ENCODE measurements around the gene TRAF3IP3. TPM values are rescaled to one million over a fixed set of nuclear protein-coding genes. Genes with fewer than 3 reads are reported as not detected.

TRAF3IP3 gene
- polyA plus RNA-seq, 1 of the 3 experiments (the other 2 are of a cell fraction) = 0.31 TPM

DNA sequence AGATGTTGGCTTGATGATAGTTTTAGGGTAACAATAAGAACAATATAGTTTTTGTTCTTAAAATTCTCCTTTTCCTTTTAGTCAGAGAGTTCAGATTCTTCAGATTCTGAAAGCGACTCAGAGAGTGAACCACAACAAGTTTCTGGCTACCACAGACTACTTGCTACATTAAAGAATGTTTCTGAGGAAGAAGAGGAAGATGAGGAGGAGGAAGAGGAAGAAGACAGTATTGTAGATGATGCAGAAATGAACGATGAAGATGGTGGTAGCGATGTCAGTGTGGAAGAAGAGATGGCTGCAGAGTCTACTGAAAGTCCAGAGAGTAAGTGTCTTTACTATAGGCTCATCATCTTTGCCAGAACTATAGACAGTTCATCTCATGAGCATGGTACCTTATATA lies 74.9 kb downstream of the TRAF3IP3 start (continued):
- TF ChIP-seq YY1 (IDR thresholded peaks at IDR 0.05; ENCODE audit: low read depth) (no peak), FOSL2 (IDR thresholded peaks at IDR 0.05; ENCODE audit: borderline replicate concordance, low read depth) (no peak), RCOR1 (IDR thresholded peaks at IDR 0.05; ENCODE audit: low read length) (no peak), RXRA (IDR thresholded peaks at IDR 0.05; ENCODE audit: borderline replicate concordance, low read depth) (no peak), TEAD4 (IDR thresholded peaks at IDR 0.05; ENCODE audit: borderline replicate concordance, insufficient read depth) (no peak), NFIC (IDR thresholded peaks at IDR 0.05; ENCODE audit: borderline replicate concordance) (no peak), SMC3 (IDR thresholded peaks at IDR 0.05; ENCODE audit: low read depth, low read length) (no peak)

DNA sequence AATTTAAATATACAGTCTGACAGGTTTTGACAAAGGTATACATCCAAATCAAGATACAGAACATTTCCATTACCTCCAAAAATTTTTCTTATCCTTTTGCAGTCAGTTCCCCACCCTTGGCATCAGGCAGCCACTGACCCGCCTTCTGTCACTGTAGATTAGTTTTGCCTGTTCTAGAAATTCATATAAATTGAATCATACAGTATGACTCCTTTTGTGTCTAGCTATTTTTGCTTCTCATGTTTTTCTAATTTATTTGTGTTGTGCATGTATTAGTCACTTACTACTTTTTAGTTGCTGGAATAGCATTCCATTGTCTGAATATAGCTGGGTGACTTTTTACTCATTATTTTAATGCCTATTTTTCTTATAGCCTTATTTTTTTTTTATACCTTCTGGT lies 75.8 kb downstream of the TRAF3IP3 start:
- H3K9me2 ChIP-seq = no peaks in the 10 kb centered on the region
- H3K4me1 ChIP-seq (ENCODE audit: control insufficient read depth in 1 of 2, insufficient read depth in 2 of 2, low read depth in 1 of 2, low read length in 1 of 2) = peaks cover 2 to 52% of the 10 kb centered on the region in 2 experiments
- ChIA-PET POLR2A (no interaction called here), CTCF (interaction anchor here (4.3 kb wide), 1 partner anchor 29 kb away, joined by 14 read pairs; no protein-coding TSS in a partner anchor)
- H3F3A ChIP-seq (replicated peaks; ENCODE audit: insufficient read depth) = peaks cover 65% of the 10 kb centered on the region
- H3K27me3 ChIP-seq (ENCODE audit: insufficient read depth) = no peaks in the 10 kb centered on the region
- H3K4me3 ChIP-seq (ENCODE audit: low read depth in 2 of 2, low read length in 1 of 2) = no peak overlapping the region
- peak overlapping the region; percentile 49; the same call in 1 of the 2 replicates for H3K4me2 ChIP-seq
- peaks cover 64 to 65% of the 10 kb centered on the region in 2 experiments for H3K36me3 ChIP-seq (replicated peaks in 1 of 2; ENCODE audit: control insufficient read depth in 1 of 2, insufficient read depth in 2 of 2, low read length in 1 of 2)
- TF ChIP-seq EP300 (IDR thresholded peaks at IDR 0.05; ENCODE audit: borderline replicate concordance in 1 of 2, low read depth in 1 of 2, low read length in 1 of 2) (peak in 1 of 2 experiments; percentile 89; a peak in 1 of 4 replicates), NFIC (IDR thresholded peaks at IDR 0.05; ENCODE audit: borderline replicate concordance) (peak; percentile 78), TCF12 (IDR thresholded peaks at IDR 0.05) (peak; percentile 90), FOXM1 (IDR thresholded peaks at IDR 0.05; ENCODE audit: low read depth) (0 out of 2 replicates have a peak, but pooled peaks have one; percentile 44), SMC3 (IDR thresholded peaks at IDR 0.05; ENCODE audit: low read depth, low read length) (no peak), TEAD4 (IDR thresholded peaks at IDR 0.05; ENCODE audit: borderline replicate concordance, insufficient read depth) (peak; percentile 71), RXRA (IDR thresholded peaks at IDR 0.05; ENCODE audit: borderline replicate concordance, low read depth) (0 out of 2 replicates have a peak, but pooled peaks have one; percentile 23), FOSL2 (IDR thresholded peaks at IDR 0.05; ENCODE audit: borderline replicate concordance, low read depth) (peak; percentile 90; the same call in 1 of the 2 replicates), ELF1 (IDR thresholded peaks at IDR 0.05) (no peak), POLR2AphosphoS5 (IDR thresholded peaks at IDR 0.05; ENCODE audit: low read depth, low read length) (peak; percentile 47; the same call in 1 of the 2 replicates), JUND (IDR thresholded peaks at IDR 0.05) (peak; percentile 83), MEF2A (IDR thresholded peaks at IDR 0.05; ENCODE audit: borderline replicate concordance, low read depth) (peak; percentile 92), TAF1 (IDR thresholded peaks at IDR 0.05; ENCODE audit: borderline replicate concordance, low read depth, low read length) (no peak)
- TF ChIP-seq, protein P1, sequence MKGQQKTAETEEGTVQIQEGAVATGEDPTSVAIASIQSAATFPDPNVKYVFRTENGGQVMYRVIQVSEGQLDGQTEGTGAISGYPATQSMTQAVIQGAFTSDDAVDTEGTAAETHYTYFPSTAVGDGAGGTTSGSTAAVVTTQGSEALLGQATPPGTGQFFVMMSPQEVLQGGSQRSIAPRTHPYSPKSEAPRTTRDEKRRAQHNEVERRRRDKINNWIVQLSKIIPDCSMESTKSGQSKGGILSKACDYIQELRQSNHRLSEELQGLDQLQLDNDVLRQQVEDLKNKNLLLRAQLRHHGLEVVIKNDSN (IDR thresholded peaks at IDR 0.05; ENCODE audit: borderline replicate concordance, low read depth) = no peak
- TF ChIP-seq, protein P2, sequence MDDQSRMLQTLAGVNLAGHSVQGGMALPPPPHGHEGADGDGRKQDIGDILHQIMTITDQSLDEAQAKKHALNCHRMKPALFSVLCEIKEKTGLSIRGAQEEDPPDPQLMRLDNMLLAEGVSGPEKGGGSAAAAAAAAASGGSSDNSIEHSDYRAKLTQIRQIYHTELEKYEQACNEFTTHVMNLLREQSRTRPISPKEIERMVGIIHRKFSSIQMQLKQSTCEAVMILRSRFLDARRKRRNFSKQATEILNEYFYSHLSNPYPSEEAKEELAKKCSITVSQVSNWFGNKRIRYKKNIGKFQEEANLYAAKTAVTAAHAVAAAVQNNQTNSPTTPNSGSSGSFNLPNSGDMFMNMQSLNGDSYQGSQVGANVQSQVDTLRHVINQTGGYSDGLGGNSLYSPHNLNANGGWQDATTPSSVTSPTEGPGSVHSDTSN (IDR thresholded peaks at IDR 0.05) = peak; percentile 95
- TF ChIP-seq, protein P3, sequence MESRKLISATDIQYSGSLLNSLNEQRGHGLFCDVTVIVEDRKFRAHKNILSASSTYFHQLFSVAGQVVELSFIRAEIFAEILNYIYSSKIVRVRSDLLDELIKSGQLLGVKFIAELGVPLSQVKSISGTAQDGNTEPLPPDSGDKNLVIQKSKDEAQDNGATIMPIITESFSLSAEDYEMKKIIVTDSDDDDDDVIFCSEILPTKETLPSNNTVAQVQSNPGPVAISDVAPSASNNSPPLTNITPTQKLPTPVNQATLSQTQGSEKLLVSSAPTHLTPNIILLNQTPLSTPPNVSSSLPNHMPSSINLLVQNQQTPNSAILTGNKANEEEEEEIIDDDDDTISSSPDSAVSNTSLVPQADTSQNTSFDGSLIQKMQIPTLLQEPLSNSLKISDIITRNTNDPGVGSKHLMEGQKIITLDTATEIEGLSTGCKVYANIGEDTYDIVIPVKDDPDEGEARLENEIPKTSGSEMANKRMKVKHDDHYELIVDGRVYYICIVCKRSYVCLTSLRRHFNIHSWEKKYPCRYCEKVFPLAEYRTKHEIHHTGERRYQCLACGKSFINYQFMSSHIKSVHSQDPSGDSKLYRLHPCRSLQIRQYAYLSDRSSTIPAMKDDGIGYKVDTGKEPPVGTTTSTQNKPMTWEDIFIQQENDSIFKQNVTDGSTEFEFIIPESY (IDR thresholded peaks at IDR 0.05; ENCODE audit: borderline replicate concordance, low read depth) = peak; percentile 39; the same call in 1 of the 2 replicates
- H3K9me3 ChIP-seq = no peaks in the 10 kb centered on the region
- H4K20me1 ChIP-seq (ENCODE audit: insufficient read depth) = no peaks in the 10 kb centered on the region
- no peak for DNase-seq
- WGBS (ENCODE audit: low lambda C conversion rate) = 25% methylated on average over 1 of the region's 1 CpG
- H3K79me2 ChIP-seq (ENCODE audit: insufficient read depth) = peaks cover 59% of the 10 kb centered on the region
- H3K9ac ChIP-seq = peak overlapping the region; percentile 45; the same call in 1 of the 2 replicates
- H2AFZ ChIP-seq (ENCODE audit: low read depth) = no peak overlapping the region
- H3K27ac ChIP-seq (ENCODE audit: low read depth in 2 of 2, low read length in 1 of 2) = peak overlapping the region in 1 of 2 experiments; percentile 98; a peak in 3 of 4 replicates

Other genes starting within 250 kb of the TRAF3IP3 start
- gene CAMK1G, start 172.3 kb upstream of the TRAF3IP3 start, polyA plus RNA-seq (2012; rRNA removed) = 15.1 and 18.5 TPM in 2 replicates
- 14.1 and 18.0 TPM in 2 replicates for gene LAMB3, start 103.6 kb upstream of the TRAF3IP3 start, polyA plus RNA-seq (2012; rRNA removed)
- gene G0S2, start 80.6 kb upstream of the TRAF3IP3 start, polyA plus RNA-seq (2012; rRNA removed) = 32.5 and 43.2 TPM in 2 replicates
- gene HSD11B1, start 51.2 kb upstream of the TRAF3IP3 start, polyA plus RNA-seq (2012; rRNA removed) = 0.23 and 0.37 TPM in 2 replicates
- 1.5 and 2.1 TPM in 2 replicates for gene C1orf74, start 28.5 kb downstream of the TRAF3IP3 start, polyA plus RNA-seq (2012; rRNA removed)
- gene IRF6, start 50.1 kb downstream of the TRAF3IP3 start, polyA plus RNA-seq (2012; rRNA removed) = 0.94 and 1.6 TPM in 2 replicates
- gene UTP25, start 71.9 kb downstream of the TRAF3IP3 start, polyA plus RNA-seq (2012; rRNA removed) = 6.3 and 9.3 TPM in 2 replicates
- gene SYT14, start 182.2 kb downstream of the TRAF3IP3 start, polyA plus RNA-seq (2012; rRNA removed) = 1.2 and 1.8 TPM in 2 replicates

Data from SK-N-SH (cell line).